Measurements from ENCODE around the gene RPL41.

The RPL41 gene

DNA sequence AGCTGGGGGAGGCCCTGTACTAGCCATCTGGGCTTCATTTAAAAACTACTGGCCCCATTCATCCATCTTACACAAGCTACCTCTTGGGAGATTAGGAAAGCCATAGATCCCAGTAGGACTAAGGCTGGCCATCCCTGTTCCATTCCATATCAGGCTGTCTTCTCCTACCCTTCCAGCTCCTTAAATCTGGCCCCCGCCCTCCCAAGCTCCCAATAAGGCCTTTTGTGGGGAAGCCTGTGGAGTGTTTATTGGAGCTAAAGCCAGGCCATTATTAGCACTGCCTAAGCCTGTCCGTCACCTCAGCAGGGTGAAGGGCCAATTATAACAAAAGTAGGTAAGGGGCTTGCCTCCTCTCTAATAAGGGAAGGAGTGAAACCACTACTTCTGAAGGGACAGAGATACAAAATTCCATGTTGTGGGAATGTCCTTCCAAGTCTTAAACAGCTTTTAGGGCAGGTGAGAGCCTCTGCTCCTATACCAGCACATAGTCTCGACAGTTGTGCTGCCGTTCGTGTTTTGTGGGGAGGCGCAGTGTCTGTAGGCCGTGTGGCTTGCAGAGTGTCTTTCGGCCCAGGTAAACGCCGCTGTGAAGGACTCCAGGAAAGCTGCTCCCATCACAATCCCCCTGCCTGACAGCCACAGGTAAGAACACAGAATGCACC lies 45.4 kb downstream of the RPL41 start:
- peak overlapping the region in 10 of 11 experiments; percentile 93 to 98 (median 94); a peak in 18 of 22 replicates for H3K9ac ChIP-seq

DNA sequence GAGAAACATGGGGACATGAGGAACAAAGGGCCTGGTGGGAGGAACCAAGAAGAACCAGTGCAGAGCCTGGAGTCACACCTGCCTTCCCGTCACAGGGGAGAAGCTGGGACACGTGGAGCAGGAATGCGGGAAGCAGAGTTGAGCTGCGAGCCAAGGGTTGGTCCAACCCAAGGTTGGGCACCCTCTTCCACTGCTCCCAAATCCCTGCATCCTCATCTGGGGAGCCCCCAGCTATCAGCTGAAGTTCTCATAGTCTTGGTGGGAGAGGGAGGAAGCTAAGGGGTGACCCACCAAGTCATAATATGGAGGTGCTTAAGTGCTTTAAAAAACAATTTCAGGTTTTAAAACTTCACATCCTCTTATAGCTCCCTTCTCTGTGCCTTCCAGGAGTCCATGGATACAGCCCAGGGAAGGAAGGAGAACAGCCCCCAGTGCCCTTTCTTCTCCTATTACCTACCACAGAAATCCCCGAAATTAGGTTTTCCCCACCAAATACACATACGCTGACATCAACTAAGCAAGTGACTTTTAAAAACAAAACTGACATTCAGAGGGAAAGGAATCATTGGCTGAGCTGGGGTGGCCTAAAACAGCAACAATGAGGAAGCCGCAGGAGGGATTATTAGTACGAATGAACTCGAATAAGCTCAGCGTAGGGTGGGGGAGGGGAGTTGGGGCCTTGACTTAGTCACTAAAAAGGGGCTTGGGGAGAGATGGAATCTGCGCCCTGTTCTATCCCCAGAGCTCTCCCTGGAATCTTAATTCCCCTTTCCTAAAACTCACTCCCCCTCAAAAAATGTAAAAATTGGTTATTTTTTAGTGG lies 46.2 kb downstream of the RPL41 start:
- Histone ChIP-seq H3K4me3 (no peak overlapping the region), H3K27ac (no peak overlapping the region), H3K4me2 (peak overlapping the region in 1 of 11 experiments; percentile 97; a peak in 1 of 22 replicates)

More for the DNA sequence above, 45.4 kb downstream of the RPL41 start:
- H3K9me3 ChIP-seq (replicated peaks in 1 of 11): no peaks in the 10 kb centered on the region
- H3K4me1 ChIP-seq: peaks cover 24 to 40% (median 31%) of the 10 kb centered on the region in 10 experiments
- no peak for TF ChIP-seq Cebpa-rat (IDR thresholded peaks at IDR 0.05)
- H3K36me3 ChIP-seq: peaks cover 74 to 78% (median 77%) of the 10 kb centered on the region in 11 experiments
- peaks cover 48 to 81% (median 64%) of the 10 kb centered on the region in 11 experiments for H4K20me1 ChIP-seq
- no peaks in the 10 kb centered on the region for H3K27me3 ChIP-seq
- peak overlapping the region in 3 of 11 experiments; percentile 93 to 97 (median 97); a peak in 3 of 22 replicates for H3K27ac ChIP-seq
- peak overlapping the region in 4 of 10 experiments; percentile 86 to 99 (median 96); a peak in 4 of 20 replicates for H3K4me3 ChIP-seq
- peak overlapping the region; percentile 90 to 100 (median 98); a peak in 16 of 22 replicates for H3K4me2 ChIP-seq

DNA sequence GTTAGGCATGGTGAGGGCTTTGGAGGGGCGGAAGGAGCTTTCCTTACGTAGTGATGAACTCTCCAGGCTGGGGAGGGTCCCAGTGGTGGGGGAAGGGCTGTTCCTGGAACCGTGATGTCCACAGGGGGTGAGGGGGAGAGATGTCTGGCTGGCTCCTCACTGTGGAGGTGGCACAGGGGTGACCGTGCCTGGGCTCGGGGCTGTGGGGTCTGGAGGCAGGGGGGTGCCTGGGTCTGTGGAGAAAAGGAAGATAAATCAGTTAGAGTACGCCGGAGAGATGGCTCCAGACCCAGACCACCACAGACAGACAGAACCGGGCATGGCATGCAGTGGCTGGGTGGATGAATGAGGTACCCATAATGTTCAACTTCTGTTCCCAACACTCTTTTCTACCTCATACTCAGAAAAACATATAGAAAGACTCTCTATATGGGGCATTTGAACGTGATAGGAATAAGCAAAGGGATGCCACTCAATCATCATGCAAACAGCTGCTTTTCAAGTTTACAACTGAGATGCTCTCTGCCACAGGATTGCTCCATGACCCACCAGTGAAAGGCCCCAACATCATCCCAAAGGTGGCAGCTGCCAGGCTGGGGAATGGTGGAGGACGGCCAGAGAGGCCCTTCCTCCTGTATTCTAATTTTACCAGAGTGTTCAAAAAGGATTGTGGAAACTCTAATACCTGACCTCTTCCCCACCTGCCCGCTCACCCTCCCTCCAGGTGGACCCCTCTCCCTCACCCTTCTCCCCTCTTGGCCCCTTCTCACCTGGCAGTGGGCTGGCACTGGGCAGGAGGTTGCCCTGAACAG lies 47.3 kb downstream of the RPL41 start:
- Histone ChIP-seq H4K20me1 (peaks cover 46 to 90% (median 64%) of the 10 kb centered on the region in 11 experiments), H3K9ac (peak overlapping the region in 1 of 11 experiments; percentile 18; a peak in 1 of 22 replicates), H3K4me1 (peaks cover 21 to 32% (median 26%) of the 10 kb centered on the region in 10 experiments), H3K4me2 (no peak overlapping the region), H3K9me3 (replicated peaks in 1 of 11) (no peaks in the 10 kb centered on the region), H3K36me3 (peaks cover 93 to 98% (median 96%) of the 10 kb centered on the region in 11 experiments), H3K27ac (no peak overlapping the region), H3K4me3 (no peak overlapping the region), H3K27me3 (no peaks in the 10 kb centered on the region)
- TF ChIP-seq Cebpa-rat (IDR thresholded peaks at IDR 0.05): no peak

More for the DNA sequence above, 46.2 kb downstream of the RPL41 start:
- Histone ChIP-seq H4K20me1 (peaks cover 48 to 86% (median 64%) of the 10 kb centered on the region in 11 experiments), H3K36me3 (peaks cover 83 to 87% (median 85%) of the 10 kb centered on the region in 11 experiments), H3K9me3 (replicated peaks in 1 of 11) (no peaks in the 10 kb centered on the region), H3K4me1 (peaks cover 21 to 32% (median 26%) of the 10 kb centered on the region in 10 experiments), H3K9ac (peak overlapping the region in 5 of 11 experiments; percentile 1 to 93 (median 39); a peak in 8 of 22 replicates), H3K27me3 (no peaks in the 10 kb centered on the region)
- no peak for TF ChIP-seq Cebpa-rat (IDR thresholded peaks at IDR 0.05)

DNA sequence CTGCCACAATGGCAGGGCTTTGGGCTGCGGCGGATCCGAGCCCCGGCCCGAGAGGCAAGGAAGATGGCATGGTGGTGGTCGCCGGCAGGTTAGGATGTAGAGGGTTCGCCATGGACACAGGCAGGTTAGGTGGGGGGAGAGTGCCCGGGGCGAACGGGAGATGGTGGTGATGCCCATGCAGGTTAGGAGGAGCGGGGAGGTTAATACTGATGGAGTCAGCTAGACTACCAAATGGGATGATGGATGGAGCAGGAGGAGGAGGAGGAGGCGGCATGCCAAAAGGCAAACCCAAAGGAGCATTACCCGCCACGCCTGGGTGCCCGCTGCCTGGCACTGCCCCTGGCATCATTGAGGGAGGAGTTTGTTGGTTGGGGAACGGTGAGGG lies 47.9 kb downstream of the RPL41 start:
- Histone ChIP-seq H3K4me2 (no peak overlapping the region), H3K4me1 (peaks cover 20 to 35% (median 24%) of the 10 kb centered on the region in 10 experiments), H4K20me1 (peaks cover 41 to 86% (median 59%) of the 10 kb centered on the region in 11 experiments), H3K9ac (no peak overlapping the region), H3K9me3 (replicated peaks in 1 of 11) (no peaks in the 10 kb centered on the region), H3K27me3 (no peaks in the 10 kb centered on the region), H3K36me3 (peaks cover 99 to 100% (median 100%) of the 10 kb centered on the region in 11 experiments), H3K4me3 (no peak overlapping the region), H3K27ac (no peak overlapping the region)
- TF ChIP-seq Cebpa-rat (IDR thresholded peaks at IDR 0.05): no peak

DNA sequence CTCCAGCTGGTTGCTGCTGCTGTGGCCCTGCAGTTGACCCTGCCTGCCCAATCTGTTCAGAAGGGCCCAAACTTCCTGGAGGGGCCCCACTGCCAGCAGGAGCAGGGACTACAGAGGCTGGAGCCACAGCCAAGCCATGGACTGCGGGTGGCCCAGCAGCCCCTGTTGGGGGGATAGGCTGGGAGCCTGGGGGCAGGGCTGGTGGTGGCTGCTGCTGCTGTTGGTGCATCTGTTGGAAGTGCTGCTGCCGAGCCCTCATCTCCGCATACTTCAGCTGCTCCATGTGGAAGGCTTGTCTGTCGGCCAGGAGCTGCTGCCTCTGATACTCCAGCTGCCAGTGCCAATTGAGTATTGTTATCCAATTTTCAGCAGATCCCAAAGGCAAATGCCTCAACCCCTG lies 48.9 kb downstream of the RPL41 start:
- H3K27me3 ChIP-seq: no peaks in the 10 kb centered on the region
- no peak overlapping the region for H3K4me3 ChIP-seq
- no peak overlapping the region for H3K4me2 ChIP-seq
- TF ChIP-seq Cebpa-rat (IDR thresholded peaks at IDR 0.05): no peak
- H4K20me1 ChIP-seq: peaks cover 30 to 85% (median 49%) of the 10 kb centered on the region in 11 experiments
- H3K27ac ChIP-seq: no peak overlapping the region
- no peak overlapping the region for H3K9ac ChIP-seq
- H3K9me3 ChIP-seq (replicated peaks in 1 of 11): no peaks in the 10 kb centered on the region
- H3K4me1 ChIP-seq: peaks cover 10 to 33% (median 15%) of the 10 kb centered on the region in 10 experiments
- H3K36me3 ChIP-seq: peaks cover 99 to 100% (median 100%) of the 10 kb centered on the region in 11 experiments

All from BLaER1 treated with 17β-estradiol and CSF1 and Interleukin-3, amounts not matched to agents 10 nM and 100 nM (cell line).